Medulla oblongata (tissue), 1 donor: Measurements from ENCODE around the gene UNCX.
A peak's percentile ranks its signal among the peaks of the same experiment; 100 is the strongest.
"Not testable (repeated sequence)": the region's sequence is repeated elsewhere in the genome, so short reads cannot be mapped to it uniquely, and the experiment has no call there.

Source experiments
- DNase-seq: peaks from one replicate; pipeline ENCODE4 v3.0.0-alpha.2; 2015; ENCODE audit errors: extremely low spot score

Gene UNCX

DNA sequence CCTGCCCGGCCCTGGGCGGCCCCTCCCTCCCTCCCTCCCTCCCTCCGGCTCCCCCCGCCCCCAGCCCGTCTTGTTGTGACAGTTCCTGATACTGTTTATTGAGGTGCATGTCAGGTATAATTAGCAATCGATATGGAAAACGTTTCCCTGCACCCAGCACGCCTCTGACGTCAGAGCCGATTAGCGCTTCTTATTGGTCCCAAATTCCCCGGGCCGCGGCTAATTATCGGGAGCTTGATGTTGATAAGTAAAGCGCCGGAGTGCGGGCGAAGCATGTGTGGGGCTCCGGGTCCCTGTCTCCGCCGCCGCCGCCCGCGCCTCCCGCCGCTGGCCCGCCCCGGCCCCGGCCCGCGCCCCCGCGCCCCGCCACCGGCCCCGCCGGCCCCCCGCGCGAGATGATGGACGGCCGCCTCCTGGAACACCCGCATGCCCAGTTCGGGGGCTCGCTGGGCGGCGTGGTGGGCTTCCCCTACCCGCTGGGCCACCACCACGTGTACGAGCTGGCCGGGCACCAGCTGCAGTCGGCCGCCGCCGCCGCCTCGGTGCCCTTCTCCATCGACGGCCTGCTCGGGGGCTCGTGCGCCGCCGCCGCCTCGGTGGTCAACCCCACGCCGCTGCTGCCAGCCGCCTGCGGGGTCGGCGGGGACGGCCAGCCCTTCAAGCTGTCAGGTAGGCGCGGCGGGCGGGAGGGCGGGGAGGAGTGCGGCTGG, at the start of gene UNCX:
Gene UNCX, plus strand, starts transcription at position 250 of the 710 bp plus-strand sequence. Its CDS starts 146 bp downstream, at position 396.
- DNase-seq: no peak

DNA sequence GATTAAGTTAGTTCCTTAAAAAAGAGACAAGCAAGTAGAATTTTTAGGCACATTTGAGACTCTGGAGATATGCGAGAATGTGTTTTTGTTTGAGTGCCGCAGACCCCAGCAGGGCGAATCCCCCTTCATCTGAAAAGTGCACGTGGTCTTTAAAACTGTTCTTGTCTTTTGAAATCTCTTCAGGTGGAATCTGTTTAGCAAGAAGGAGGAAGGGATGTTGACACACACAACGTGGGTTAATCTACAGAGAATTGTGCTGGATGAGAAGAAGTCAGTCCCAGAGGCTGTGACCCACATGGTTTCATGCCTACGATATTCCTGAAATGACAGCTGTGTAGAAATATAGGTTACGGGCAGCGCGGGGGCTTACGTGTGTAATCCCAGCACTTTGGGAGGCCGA, 45.5 kb upstream of the UNCX start:
- no peak for DNase-seq

DNA sequence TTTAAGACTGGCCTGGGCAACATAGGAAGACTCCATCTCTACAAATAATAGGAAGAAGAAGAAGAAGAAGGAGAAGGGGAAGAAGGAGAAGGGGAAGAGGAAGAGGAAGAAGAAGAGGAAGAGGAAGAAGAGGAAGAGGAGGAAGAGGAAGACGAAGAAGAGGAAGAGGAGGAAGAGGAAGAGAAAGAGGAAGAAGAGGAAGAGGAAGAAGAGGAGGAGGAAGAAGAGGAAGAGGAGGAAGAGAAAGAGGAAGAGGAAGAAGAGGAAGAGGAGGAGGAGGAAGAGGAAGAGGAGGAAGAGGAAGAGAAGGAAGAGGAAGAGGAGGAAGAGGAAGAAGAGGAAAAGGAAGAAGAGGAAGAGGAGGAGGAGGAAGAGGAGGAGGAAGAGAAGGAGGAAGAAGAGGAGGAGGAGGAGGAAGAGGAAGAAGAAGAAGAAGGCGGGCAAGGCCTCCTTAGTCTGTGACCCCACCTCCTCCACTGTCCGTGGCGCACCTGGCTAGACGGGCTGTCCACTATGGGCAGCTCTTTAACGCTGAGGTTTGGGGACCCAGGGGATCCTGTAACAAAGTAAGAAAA, 43.9 kb upstream of the UNCX start:
- DNase-seq: no peak

DNA sequence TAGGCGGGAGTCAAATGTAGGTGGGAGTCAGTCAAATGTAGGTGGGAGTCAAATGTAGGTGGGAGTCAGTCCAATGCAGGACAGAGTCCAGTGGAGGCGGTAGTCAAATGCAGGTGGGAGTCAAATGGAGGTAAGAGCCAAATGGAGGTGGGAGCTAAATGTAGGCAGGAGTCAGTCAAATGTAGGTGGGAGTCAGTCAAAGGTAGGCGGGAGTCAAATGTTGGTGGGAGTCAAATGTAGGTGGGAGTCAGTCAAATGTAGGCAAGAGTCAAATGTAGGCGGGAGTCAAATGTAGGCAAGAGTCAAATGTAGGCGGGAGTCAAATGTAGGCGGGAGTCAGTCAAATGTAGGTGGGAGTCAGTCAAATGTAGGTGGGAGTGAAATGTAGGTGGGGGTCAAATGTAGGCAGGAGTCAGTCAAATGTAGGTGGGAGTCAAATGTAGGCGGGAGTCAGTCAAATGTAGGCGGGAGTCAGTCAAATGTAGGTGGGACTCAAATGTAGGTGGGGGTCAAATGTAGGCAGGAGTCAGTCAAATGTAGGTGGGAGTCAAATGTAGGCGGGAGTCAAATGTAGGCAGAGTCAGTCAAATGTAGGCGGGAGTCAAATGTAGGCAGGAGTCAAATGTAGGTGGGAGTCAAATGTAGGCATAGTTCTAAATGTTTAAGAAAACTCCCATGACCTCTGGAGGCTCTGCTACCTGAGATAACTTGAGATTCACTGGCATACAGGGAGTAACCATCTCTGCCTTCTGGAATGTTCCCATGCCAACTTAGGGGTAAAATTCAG, 42.5 kb upstream of the UNCX start:
- DNase-seq: no peak

DNA sequence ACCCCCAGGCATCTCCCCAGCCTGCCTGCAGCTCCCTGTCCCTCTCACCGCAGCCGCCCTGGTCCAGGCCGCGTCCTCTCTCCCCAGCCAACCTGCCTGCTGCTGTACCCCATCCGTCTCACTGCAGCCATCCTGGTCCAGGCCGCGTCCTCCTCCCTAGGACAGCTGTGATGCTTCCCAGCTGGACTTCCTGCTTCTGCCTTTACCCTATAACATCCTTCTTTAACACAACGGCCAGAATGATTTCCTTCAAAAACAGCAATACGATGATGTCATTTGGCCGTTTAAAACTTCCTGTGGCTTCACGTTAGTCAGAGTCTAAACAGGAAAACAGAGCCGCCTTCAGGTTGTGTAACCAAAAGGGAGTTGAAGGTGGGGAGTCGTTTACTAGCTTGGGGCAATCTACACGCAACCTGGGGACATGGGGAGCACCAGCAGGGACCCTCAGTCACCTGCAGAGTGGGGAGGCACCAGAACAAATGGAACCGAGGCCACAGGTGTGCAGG, 40.4 kb upstream of the UNCX start:
- no peak for DNase-seq

DNA sequence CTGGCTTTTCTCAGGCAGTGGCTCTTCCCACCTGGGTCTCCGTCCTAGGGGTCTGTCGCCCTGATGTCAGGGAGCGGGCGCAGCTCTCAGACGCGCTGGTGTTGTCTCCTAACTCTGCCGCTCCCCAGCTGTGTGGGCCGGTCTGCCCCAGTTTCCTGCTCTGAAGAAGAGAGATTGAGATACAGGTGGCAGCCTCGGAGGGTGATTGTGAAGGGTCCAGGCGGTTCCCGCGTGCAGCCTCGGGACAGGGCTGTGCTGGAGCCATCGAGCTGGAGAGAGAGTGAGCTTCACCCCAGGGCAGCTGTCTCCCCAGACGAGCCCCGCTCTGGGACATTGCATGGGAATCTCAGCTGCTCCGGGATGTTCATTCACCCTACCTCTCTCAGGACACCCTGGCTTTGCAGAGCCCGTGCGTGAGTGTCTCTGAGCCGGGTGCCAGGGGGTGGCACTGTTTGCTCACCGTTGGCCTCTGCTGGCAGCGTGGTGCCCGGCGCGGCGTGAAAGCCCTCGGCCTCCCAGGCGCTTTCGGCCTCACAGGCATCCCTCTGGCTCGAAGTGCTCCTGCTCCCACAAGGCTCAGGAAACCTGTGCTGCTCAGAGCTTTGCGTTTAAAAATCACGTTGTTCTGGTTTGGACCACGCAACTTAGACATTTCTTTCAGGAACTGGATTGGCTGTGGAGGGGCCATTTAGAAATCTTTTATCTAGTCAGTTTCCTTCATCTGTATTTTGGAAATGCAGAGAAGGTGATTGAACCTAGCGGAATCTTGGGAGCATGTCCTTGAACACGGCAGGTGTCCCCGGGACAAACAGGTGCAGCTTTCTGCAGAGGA, 38.9 kb upstream of the UNCX start:
- peak; percentile 54 for DNase-seq

DNA sequence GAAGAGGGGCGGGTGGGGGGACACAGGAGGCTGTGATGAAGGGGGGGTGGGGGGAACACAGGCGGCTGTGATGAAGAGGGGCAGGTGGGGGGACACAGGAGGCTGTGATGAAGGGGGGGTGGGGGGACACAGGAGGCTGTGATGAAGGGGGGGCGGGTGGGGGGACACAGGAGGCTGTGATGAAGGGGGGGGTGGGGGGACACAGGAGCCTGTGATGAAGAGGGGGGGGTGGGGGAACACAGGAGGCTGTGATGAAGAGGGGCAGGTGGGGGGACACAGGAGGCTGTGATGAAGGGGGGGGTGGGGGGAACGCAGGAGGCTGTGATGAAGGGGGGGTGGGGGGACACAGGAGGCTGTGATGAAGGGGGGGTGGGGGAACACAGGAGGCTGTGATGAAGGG, 36.2 kb upstream of the UNCX start:
- DNase-seq: not testable (repeated sequence)

DNA sequence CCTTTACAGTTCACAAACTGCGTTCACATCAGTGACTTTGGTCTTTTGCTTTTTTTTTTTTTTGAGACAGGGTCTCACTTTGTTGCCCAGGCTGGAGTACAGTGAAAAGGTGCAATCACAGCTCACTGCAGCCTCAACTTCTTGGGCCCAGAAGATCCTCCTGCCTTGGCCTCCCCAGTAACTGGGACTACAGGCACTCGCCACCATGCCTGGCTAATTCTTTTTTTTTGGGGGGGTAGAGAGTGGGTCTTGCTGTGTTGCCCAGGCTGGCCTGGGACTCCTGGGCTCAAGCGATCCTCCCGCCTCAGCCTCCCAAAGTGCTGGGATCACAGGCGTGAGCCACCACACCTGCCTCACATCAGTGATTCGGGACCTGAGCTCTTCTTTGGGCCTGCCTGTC, 35.7 kb upstream of the UNCX start:
- no peak for DNase-seq

DNA sequence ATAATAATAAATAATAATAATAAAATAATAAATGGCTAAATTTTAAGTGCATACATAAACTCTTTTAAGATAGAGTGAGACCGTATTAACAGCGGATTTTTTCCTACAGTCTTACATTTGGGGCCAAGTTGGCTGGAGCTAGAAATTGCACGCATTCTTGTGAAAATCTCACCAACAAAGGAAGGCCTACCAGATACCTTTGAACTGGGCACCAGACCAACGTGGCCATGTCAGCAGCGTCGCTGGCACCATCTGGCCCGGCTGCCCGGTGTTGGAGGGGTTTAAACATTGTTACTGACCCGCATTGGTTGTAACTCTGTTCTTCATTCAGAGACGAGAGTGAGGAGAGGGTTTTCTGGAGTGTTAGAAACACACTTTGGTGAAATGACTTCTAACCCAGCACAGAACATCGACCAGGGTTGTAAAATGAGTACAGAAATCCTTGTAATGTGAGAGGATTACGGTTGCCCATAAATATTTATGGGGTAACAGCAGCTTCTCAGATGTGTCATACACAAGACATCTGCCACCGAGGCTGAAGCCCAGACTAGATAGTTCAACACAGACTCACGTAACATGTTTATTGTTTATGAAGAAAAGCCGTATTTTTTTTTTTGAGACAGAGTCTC, 34.6 kb upstream of the UNCX start:
- no peak for DNase-seq

DNA sequence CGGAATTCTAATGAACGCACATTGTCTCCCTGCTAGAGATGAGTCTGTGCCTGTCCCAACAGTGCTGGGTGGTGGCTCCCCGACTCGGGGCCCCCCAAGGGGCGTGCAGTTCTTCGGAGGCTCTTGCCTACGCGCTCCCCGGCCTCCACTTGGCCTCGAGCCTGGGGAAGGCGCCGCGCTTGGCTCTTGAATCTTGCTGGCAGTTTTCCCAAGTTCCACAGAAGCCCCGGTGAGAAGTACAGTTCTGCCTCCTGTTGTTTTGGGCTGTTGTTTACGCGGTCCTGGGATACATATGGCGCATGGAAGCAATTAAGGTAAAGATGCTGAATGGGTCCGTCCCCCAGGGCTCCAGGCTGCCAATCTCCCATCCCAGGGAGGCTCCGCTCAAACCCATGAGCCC, 32.6 kb upstream of the UNCX start:
- DNase-seq: no peak

DNA sequence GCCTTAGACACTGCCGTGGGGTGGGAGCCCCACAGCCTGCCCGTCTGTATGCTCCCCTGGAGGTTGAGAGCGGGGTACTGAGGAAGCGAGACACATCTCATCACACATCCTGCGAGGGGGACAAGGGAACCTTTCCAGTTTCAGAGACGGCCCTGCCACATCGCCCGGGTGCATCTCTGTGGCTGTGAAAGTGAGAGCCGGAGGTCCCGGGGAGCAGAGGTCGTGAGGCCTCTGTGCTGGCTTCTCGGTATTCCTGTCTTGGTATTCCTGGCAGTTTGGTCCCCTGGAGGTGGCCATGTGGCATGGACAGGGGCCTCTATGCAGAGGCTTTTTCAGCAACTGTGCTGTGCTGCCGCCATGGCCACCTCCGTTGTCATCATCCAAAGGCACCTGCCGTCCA, 30.8 kb upstream of the UNCX start:
- no peak for DNase-seq

DNA sequence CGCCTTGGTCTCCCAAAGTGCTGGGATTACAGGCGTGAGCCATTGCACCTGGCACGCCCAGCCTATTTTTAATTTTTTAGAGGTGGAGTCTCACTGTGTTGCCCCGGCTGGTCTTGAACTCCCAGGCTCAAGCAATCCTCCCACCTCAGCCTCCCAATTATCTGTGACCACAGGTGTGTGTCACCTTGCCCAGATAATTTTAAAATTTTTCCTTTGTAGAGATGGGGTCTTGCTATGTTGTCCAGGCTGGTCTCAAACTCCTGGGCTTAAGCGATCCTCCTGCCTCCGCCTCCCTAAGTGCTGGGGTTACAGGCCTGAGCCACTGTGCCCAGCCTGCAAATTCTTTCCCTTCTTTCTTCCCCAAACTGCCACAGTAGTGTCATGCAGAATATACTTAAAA, 29.8 kb upstream of the UNCX start:
- not testable (repeated sequence) for DNase-seq

DNA sequence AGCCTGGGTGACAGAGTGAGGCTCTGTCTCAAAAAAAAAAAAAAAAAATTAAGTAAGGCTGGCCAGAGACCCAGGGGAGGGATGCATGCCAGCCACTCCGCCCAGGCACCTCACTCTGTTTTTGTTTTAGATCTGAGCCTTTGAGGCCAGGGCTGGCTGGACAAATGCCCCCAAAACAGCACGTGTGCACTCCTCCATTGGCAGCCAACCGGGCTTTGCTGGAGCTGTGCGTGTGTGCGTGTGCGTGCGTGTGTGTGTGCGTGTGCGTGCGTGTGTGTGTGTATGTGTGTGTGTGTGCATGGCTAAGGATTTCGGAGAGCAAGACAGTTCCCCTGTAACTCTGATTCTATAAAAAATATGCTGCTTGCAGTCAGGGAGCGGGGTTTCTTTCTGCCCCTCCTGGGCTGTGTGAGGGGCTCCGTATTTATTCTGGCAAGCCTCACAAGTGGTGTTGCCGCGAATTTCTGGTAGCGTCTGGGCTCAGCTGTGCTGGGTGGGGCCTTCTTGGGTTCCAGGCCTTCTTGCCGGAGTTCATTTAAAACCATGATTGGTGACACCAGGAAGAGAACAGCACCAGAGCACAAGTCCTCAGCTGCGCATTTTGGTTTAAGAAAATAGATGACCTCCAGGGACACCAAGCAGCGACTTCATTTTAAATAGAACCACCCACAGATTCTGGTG, 28.1 kb upstream of the UNCX start:
- DNase-seq: no peak

DNA sequence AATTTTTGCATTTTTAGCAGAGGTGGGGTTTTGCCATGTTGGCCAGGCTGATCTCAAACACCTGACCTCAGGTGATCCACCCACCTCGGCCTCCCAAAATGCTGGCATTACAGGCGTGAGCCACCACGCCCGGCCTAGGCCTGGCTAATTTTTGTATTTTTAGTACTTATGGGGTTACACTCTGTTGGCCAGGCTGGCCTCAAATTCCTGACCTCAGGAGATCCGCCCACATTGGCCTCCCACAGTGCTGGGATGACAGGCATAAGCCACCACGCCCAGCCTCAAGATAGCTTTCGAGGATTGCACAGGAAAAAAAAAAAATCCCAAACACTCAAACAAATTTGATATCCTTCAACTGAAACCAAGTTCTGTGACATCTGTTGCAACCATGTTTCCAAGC, 26.9 kb upstream of the UNCX start:
- not testable (repeated sequence) for DNase-seq

DNA sequence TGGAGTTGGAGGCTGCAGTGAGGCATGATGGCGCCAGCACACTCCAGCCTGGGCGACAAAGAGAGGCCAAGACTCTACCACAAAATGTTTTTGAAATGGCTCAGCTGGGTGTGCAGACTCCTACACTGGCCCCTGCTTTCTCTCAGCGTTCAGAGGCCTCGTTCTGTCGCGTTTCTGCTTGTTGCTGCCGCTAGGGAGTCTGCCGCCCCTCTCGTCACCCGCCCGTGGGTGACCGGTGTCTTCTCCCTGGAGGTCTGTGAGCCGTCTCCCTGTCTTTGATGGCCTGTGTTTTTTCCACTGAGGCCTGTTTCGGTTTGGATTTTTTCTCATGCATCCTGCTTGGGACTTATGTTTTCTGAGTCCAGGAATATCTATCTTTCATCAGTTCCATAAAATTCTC, 23.6 kb upstream of the UNCX start:
- DNase-seq: no peak

DNA sequence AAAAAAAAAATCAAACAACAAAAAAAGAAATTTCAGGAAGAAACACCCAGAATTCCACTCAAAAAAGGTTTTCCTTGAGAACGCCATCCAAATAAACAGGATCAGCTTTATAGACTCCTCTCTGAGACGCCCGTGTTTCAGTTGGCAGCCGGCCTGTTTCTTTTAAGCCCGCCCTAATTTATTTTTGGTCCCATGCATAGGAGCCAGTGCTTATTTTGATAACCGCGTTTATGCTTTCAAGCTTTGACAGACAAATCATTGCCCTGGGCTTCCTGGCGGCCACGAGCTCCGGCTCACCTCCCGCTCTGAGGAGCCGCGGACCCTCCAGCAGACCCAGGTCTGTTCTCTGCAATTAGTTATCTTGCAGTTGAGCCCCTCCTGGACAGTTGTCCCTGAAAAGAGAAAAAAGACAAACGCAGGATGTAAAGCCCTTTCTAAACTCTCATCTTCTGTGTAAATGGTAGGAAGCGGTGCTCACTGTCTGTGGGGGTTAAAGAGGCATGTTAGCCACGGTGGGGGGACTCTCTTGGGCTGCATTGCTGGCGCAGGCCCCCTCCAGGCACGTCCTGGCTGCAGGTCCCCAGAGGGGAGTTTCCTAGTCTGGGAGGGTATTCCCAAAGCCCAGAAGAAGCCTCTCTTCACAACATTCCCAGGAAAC, 22.2 kb upstream of the UNCX start:
- DNase-seq: no peak

DNA sequence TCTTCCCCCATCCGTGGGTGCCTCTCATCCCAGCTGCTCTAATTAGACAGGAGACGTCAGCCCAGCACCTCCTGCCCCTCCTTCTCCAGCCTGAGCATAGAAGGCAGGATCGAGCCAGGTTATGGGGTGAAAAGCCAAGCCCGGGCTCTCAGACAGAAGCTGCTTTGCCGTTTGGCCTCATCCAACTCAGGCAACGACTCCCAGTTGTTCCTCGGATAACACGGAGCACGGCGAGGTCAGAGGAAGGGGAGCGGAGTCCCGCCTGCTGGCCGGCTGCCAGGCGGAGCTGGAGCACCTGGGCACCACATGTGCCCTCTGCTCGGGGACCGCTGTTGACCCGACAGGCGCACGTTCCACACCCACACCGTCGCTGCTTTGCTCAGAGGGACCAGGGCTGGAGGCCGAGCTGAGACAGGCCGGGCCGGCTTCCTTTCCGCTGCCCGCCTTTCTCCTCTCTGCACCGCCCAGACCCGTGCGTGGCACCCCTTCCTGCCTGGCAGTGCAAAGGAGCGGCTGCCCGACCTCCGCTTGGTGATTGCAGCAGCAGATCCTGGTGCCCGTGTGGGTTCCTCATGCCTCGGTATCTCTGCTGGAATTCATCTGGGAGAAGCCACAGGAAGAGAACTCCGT, 21.6 kb upstream of the UNCX start:
- no peak for DNase-seq

DNA sequence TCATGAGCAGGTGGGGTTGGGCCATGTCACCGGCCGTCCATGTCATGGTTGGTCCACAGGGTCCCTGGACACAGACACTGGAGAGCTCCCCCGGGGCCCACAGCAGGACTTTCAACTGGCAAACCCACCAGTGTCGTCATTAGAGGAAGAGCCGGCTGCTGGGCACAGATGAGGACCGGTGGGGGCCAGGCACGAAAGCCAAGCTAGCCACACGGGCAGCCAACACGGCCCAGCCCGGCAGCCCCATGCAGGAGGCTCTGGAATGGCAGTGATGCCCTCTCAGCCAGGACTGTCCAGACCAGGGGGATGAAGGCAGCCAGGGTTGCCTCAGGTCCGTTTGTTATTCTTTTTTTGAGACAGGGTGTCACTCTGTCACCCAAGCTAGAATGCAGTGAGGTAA, 21.1 kb upstream of the UNCX start:
- no peak for DNase-seq

DNA sequence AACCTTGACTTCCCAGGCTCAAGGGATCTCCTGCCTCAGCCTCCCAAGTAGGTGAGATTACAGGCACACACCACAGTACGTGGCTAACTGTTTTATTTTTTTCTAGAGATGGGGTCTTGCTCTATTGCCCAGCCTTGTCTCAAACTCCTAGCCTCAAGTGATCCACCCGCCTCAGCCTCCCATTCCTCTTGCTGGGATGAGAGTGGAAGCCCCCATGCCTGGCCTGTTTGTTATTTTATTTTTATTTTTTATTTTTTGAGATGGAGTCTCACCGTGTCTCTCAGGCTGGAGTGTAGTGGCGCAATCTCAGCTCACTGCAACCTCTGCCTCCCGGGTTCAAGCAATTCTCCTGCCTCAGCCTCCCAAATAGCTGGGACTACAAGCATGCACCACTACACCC, 20.6 kb upstream of the UNCX start:
- not testable (repeated sequence) for DNase-seq

DNA sequence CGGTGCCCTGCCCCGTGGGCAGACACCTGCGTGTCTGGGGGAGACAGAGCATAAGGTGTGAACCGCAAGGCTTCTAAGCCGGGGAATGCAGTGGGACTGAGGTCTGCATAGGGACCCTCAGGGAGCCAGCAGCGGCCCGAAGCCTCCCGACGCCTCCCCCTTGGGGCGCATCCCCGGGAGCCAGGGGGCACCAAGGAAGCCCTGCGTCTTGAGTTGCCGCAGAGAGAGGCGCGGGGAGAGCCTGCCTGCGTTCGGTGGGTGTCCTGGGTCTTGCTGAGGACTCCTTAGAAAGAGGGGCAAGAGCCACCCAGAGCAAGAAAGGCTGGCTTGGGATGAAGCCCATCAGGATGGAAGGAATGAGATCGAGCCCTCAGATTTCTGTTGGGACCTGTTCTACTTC, 18.2 kb upstream of the UNCX start:
- DNase-seq: no peak
